GM12873 (cell line): Measurements from ENCODE around the gene KRT79.

ENCODE experiments used
- CTCF ChIP-seq: IDR thresholded peaks from 2 replicates; pipeline ENCODE4 v1.5.1; 2012; ENCODE audit warnings: low read depth, mild to moderate bottlenecking, moderate library complexity, low read length, control low read depth; ENCODE audit not compliant: insufficient read depth; ENCODE audit errors: missing control alignments

The KRT79 gene

DNA sequence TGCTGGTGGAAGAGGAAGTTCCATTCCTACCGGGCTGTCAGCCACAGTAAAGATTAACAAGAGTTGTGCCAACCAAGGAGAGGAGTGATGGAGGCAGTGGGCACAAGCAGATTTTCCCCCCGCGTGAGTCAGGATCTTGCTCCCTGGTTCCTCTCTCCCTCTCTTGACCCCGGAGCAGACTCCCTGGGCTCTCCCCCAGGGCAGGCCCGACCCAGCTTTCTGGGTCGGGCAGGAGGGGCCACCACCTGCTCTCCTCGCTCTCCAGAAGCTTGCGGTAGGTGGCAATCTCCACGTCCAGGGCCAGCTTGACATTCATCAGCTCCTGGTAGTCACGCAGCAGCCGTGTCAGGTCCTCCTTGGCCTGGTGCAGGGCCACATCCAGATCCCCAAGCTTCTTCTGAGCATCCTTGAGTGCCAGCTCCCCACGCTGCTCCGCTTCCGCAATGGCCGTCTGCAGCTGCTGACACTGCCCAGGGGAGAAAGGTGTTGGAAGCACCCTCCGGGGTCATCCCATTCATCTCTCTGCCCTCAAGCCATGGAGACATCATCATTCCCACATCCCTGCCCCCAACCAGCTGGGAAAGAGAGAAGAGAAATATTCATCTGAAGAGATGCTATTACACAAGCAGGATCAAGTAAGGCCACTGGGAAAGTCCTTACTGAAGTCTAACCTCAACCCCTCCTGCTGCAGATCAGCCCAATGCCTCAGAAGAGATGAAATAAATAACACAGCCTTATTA is 11.2 kb downstream of the KRT79 start:
- no peak for TF ChIP-seq CTCF

GRCh38 chr12:52821826-52822660 is 12.1 kb downstream of the KRT79 start:
- no peak for TF ChIP-seq CTCF

- no peak for TF ChIP-seq CTCF
Measured at GRCh38 chr12:52821071-52821730, 12.9 kb downstream of the KRT79 start.

DNA sequence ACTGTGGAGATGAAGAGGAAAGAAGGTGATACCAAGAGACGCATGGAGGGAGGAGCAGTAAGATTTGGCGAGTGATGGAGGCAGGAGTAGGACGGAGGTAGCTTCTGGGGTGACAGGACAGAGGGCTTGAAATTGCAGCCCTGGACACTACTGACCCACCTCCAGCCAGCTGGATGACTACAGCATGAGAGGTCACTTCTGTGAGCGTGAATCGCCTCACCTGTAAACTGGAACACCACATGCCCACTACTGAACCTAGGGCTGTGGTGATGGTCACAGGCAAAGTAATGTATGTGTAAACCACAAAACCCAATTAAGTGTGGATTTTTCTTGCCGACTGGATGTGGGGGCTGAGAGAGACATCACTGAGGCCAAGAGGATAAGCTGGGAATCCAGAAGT is 13.6 kb downstream of the KRT79 start:
- no peak for TF ChIP-seq CTCF

DNA sequence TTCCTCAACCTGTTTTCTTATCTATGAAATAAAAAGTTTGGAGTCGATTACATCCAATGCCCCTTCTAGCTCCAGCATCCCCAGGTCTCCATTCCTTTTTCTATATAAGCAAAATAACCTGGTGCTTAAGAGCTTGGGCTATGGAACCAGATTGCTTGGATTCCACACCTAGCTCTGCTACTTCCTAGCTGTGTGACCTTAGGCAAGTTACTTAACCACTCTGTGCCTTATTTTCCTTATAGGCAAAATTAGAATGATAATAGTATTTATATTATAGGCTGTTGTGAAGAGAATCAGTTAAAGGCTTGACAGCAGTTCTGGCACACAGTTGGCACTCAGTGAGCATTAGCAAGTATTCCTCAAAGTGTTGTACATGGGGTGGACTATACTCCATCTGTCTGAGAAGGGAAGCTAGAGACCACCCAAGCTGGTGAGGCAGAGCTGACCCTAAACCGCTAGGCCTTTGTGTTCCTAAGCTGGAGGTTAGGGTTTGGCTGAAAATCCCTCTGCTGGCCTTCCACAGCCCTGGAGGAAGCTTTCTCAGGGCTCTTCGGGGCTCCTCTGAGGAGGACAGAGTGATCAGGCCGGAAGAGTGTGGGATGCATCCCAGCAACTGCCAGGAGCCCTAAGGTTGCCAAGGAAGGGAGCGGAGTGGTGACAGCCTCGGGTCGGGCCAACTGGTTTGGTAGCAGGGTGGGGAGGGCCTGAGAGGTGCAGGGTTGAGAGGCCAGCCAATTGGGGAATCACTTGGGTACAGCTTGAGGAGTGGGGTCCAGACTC is 14.2 kb downstream of the KRT79 start:
- TF ChIP-seq CTCF = no peak

GRCh38 chr12:52818887-52819420 is 15.2 kb downstream of the KRT79 start:
- TF ChIP-seq CTCF = no peak
